ENCODE data around the gene CEACAM16.

The CEACAM16 gene

DNA sequence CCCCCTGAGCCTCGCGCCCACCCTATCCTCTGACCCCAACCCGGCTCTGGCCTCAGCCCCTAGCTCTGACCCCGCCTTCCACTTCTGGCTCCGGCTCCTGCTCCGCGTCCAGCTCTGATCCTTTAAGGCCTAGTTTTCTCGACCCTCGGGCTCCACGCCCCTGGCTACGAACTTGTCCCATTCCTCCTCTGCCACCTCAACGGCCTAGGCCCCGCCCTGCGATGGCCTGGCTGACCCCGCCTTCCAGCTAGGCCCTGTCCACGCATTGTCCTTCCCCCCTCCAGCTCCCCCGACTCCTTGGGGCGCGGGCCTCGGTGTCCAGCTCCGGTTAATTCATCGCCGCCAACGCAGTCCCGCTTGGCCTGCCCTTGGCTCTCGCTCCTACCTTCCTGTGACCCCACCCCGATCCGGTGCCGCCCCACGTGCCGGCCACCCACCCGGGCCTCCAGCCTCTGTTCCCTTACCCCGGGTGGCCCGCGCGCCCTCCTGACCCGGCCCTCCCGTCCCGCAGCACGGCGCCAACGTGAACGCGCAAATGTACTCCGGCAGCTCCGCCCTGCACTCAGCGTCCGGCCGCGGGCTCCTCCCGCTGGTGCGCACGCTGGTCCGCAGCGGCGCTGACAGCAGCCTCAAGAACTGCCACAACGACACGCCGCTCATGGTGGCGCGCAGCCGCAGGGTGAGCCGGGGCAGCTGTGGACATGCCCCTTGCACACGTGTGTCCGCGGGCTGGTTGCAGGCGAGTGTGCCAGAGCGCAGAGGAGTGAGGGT is 59.0 kb downstream of the CEACAM16 start:
- CTCF ChIA-PET: interaction anchor here (1.0 to 1.2 kb wide), 5 partner anchors 8 to 34 kb away, joined by 3 to 6 read pairs (median 4); no protein-coding TSS in a partner anchor
- TF ChIP-seq, protein P1, sequence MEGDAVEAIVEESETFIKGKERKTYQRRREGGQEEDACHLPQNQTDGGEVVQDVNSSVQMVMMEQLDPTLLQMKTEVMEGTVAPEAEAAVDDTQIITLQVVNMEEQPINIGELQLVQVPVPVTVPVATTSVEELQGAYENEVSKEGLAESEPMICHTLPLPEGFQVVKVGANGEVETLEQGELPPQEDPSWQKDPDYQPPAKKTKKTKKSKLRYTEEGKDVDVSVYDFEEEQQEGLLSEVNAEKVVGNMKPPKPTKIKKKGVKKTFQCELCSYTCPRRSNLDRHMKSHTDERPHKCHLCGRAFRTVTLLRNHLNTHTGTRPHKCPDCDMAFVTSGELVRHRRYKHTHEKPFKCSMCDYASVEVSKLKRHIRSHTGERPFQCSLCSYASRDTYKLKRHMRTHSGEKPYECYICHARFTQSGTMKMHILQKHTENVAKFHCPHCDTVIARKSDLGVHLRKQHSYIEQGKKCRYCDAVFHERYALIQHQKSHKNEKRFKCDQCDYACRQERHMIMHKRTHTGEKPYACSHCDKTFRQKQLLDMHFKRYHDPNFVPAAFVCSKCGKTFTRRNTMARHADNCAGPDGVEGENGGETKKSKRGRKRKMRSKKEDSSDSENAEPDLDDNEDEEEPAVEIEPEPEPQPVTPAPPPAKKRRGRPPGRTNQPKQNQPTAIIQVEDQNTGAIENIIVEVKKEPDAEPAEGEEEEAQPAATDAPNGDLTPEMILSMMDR (IDR thresholded peaks at IDR 0.05; ENCODE audit: control extremely low read depth, extremely low read depth, low read depth, missing control alignments): no peak
- DNase-seq (ENCODE audit: extremely low spot score): no peak
- POLR2A ChIA-PET: interaction anchor here (0.8 kb wide), 1 partner anchor 8 kb away, joined by 3 read pairs; no protein-coding TSS in a partner anchor

DNA sequence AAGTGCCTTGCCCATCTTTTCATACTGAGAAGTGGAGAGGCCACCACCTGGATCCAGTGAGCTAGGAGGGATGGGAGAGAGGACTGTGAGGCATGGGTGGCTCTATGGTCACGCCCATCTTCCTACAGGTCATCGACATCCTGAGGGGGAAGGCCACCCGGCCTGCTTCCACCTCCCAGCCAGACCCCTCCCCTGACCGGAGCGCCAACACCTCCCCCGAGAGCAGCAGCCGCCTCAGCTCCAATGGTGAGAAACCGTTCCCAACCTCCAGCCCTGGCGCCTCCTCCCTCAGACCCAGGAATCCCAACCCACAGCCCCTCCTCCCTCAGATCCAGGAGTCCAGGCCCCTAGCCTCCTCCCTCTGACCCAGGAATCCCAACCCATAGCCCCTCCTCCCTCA is 59.6 kb downstream of the CEACAM16 start:
- CTCF ChIA-PET: interaction anchor here (1.0 to 1.1 kb wide), 2 partner anchors 12 to 25 kb away, joined by 3 to 4 read pairs; no protein-coding TSS in a partner anchor
- POLR2A ChIA-PET: no interaction called here
- TF ChIP-seq, protein P1 (IDR thresholded peaks at IDR 0.05; ENCODE audit: control extremely low read depth, extremely low read depth, low read depth, missing control alignments): no peak
- no peak for DNase-seq (ENCODE audit: extremely low spot score)

DNA sequence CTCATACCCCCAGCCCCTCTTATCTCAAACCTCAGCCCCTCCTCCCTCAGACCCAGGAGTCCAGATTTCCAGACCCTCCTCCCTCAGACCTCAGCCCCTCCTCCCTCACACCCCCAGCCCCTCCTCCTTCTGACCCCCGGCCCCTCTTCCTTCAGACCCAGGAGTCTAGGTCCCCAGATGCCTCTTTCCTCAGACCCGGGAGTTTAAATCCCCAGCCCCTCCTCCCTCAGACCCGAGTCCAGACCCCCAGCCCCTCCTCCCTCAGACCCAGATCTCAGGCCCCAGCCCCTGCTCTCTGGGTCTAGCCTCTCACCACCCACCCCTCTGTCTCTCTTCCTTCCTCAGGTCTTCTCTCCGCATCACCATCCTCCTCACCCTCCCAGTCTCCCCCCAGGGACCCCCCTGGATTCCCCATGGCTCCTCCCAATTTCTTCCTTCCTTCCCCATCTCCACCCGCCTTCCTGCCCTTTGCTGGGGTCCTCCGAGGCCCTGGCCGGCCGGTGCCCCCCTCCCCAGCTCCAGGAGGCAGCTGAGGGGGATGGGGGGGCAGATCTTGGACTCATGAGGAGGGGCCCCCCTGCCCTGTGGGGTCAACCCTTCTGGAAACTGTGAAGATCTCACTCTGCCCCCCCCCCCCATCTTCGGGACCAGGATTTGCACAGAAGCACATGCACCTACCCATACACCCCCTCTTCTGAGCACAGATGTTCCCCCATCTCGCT is 60.3 kb downstream of the CEACAM16 start:
- TF ChIP-seq, protein P1 (IDR thresholded peaks at IDR 0.05; ENCODE audit: control extremely low read depth, extremely low read depth, low read depth, missing control alignments): no peak
- CTCF ChIA-PET: interaction anchor here (1.0 kb wide), 2 partner anchors 11 to 36 kb away, joined by 3 to 4 read pairs; no protein-coding TSS in a partner anchor
- POLR2A ChIA-PET: interaction anchor here (0.5 to 0.6 kb wide), 2 partner anchors 16 to 36 kb away, joined by 3 to 6 read pairs; no protein-coding TSS in a partner anchor
- DNase-seq (ENCODE audit: extremely low spot score): no peak
